Esophagus squamous epithelium (tissue), 4 donors: ENCODE results near the gene LRRC15.

ENCODE experiments used
- POLR2A ChIP-seq, 4 donors: fragments of 450-650 bp; IDR thresholded peaks; one replicate each; pipeline ENCODE4 v1.6.1; 2017; ENCODE audit warnings: antibody characterized with exemption in 4 of 4, mild to moderate bottlenecking in 4 of 4, moderate library complexity in 3 of 4
- TF ChIP-seq, protein P1 (sequence below), 6 experiments: fragments of 450-650 bp in 4 of 6; fragments of 200-600 bp in 2 of 6; sonication (generic) in 2 of 6; IDR thresholded peaks; one replicate each; pipeline ENCODE4 v1.5.1; 2016 to 2019; ENCODE audit warnings: antibody characterized with exemption in 6 of 6, mild to moderate bottlenecking in 4 of 6, moderate library complexity in 4 of 6

DNA sequence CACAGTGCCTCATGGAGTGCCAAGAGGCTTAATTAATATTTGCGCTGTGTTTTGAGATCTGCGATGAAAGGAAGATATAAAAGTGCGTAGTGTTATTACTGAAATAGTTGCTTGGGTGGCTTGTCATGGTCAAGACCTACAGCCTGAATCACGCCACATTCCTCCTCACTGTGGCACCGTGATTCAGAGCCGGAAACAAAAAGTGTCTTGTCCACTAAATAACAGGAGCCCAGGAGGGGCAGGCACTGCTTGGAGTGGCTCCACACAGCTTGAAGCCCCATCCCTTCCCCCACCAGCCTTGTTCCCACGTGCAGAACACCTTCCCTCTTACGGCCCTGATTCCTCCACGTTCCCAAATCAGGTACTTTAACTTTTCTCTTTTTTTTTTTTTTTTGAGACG, 1.2 kb upstream of the LRRC15 start:
- no peak for TF ChIP-seq POLR2A (IDR thresholded peaks at IDR 0.05)
- TF ChIP-seq, protein P1, sequence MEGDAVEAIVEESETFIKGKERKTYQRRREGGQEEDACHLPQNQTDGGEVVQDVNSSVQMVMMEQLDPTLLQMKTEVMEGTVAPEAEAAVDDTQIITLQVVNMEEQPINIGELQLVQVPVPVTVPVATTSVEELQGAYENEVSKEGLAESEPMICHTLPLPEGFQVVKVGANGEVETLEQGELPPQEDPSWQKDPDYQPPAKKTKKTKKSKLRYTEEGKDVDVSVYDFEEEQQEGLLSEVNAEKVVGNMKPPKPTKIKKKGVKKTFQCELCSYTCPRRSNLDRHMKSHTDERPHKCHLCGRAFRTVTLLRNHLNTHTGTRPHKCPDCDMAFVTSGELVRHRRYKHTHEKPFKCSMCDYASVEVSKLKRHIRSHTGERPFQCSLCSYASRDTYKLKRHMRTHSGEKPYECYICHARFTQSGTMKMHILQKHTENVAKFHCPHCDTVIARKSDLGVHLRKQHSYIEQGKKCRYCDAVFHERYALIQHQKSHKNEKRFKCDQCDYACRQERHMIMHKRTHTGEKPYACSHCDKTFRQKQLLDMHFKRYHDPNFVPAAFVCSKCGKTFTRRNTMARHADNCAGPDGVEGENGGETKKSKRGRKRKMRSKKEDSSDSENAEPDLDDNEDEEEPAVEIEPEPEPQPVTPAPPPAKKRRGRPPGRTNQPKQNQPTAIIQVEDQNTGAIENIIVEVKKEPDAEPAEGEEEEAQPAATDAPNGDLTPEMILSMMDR (IDR thresholded peaks at IDR 0.05) = no peak
